Adrenal gland (tissue), 12 donors: ENCODE results near the gene DYNC1I1. TPM values are rescaled to one million over a fixed set of nuclear protein-coding genes. Genes with fewer than 3 reads are reported as not detected.

Experiments
- DNase-seq, 7 donors: peaks; one replicate each; pipeline ENCODE4 v3.0.0-alpha.2; 2019 to 2020
- H3K27ac ChIP-seq, 5 donors: fragments of 200-600 bp; sonication (generic) in 4 of 5; 1 replicate in 3 of 5; 2 replicates in 2 of 5; pipeline versions ENCODE4 v1.5.1 to v1.8.0; 2016 to 2020; ENCODE audit warnings: mild to moderate bottlenecking in 1 of 5
- H3K27me3 ChIP-seq: fragments of 200-600 bp; 2 replicates; pipeline ENCODE4 v1.8.0; 2021
- H3K36me3 ChIP-seq, 2 donors: fragments of 200-600 bp; replicated peaks in 1 of 2; 1 replicate in 1 of 2; 2 replicates in 1 of 2; pipeline versions ENCODE4 v1.5.1 to v1.8.0; 2018 to 2022
- H3K4me1 ChIP-seq, 2 donors: fragments of 200-600 bp; replicated peaks in 1 of 2; 1 replicate in 1 of 2; 2 replicates in 1 of 2; pipeline versions ENCODE4 v1.5.1 to v1.8.0; 2018 to 2021
- H3K4me3 ChIP-seq, 4 donors: fragments of 200-600 bp; sonication (generic) in 3 of 4; one replicate each; pipeline ENCODE4 v1.5.1; 2016 to 2018
- H3K9me3 ChIP-seq, 3 donors: fragments of 200-600 bp; sonication (generic) in 1 of 3; replicated peaks in 1 of 3; 1 replicate in 2 of 3; 2 replicates in 1 of 3; pipeline versions ENCODE4 v1.5.1 to v1.8.0; 2016 to 2021
- POLR2A ChIP-seq, 2 donors: fragments of 450-650 bp; IDR thresholded peaks; one replicate each; pipeline ENCODE4 v1.6.1; 2017; ENCODE audit warnings: antibody characterized with exemption in 2 of 2, mild to moderate bottlenecking in 2 of 2, moderate library complexity in 1 of 2
- WGBS, 4 donors: extraction: QIAGEN DNeasy Blood & Tissue Kit in 2 of 4; methylation state at CpG; one replicate each; pipeline versions ENCODE4 v1.1.5 to v1.1.7; 2013 to 2017; 5-methylcytosine and 5-hydroxymethylcytosine counted together
- intact Hi-C, 2 donors: fragments of 100-400 bp; cut with DNase I; formaldehyde crosslinking; loops; one replicate each; pipeline versions ENCODE4 v1.14.1 to v1.15.0; 2022 to 2023
- polyA plus RNA-seq, 3 donors: library from polyadenylated mRNA; stranded (reverse); fragments of 200-250 nt in 2 of 3; fragments of 350-450 nt in 1 of 3; fragmentation: Illumina TruSeq in 1 of 3; extraction: RNeasy Lipid Tissue Mini Kit (QIAGEN cat#74804) in 1 of 3; gene quantifications; one replicate each; pipeline ENCODE4 v1.2.3, GENCODE V29; 2013 to 2014
- total RNA-seq, 9 donors: library from RNA; depleted of rRNA in 4 of 9; stranded (reverse); fragments of >200 nt in 4 of 9; fragments of 120-200 nt in 1 of 9; fragmentation: NEBNext Ultra II Directional in 1 of 9; extraction: Animal tissue kit (Norgen Biotek cat#: 25700) in 1 of 9; gene quantifications; one replicate each; pipeline versions ENCODE4 v1.1.0 to v1.2.4, GENCODE V29; 2013 to 2023
- TF ChIP-seq, protein P1 (sequence below), 6 experiments: fragments of 450-650 bp in 4 of 6; fragments of 200-600 bp in 2 of 6; sonication (generic) in 1 of 6; IDR thresholded peaks; 1 replicate in 5 of 6; 2 replicates in 1 of 6; pipeline versions ENCODE4 v1.5.1 to v1.8.0; 2016 to 2021; ENCODE audit warnings: antibody characterized with exemption in 6 of 6, mild to moderate bottlenecking in 2 of 6, moderate library complexity in 1 of 6
- donor health status: healthy with polysubstance abuse.
- donor health status: Bipolar disorder and iron deficiency.
- donor health status: DM: yes; HTN: yes; CAD: no.
- donor health status: DM: no; HTN: no; CAD: no.
- donor health status: DM: no; HTN: no; CAD: no.
- donor health status: DM: yes; HTN: yes; CAD: no.

The DYNC1I1 gene
- total and polyA plus RNA-seq, 12 donors: 0.97 to 42.6 (median 8.2) TPM

DNA sequence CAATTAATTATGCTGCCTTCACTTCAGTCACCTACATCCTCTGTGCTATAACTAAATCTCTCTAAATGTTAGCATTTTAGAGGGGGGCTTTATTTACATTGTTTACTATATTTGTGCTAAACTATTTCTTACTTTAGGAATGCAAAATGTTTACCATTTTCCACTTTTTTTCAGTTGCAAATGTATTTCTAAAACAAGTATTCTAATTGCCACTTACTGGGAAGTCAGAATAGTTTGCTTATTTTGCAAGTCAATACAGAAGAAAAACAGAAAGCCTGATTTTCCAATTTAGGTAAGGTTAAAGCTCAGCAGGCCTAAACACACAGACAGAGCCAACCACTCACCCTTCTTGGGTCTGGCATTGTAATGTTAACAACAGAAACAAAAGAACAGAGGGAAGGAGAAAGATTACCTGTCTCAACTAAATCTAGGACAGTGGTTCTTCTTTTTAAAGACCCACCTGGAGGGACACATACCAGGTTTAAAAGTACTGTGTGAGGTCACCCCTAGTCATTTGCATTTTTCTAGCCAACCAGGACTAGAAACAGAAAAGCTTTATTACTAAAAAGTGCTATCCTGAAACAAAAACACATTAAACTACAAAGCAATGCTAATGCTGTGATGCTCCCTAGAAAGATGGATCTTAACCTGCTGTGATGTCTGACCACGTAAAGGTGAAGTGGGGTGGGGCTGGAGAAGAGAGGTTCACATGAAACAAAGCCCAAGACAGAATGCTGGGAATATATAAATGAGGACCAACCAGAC lies 371.3 kb downstream of the DYNC1I1 start:
- Histone ChIP-seq H3K9me3 (no peaks in the 10 kb centered on the region), H3K4me3 (no peak overlapping the region), H3K27me3 (no peaks in the 10 kb centered on the region), H3K4me1 (no peaks in the 10 kb centered on the region), H3K27ac (no peak overlapping the region), H3K36me3 (peaks cover 0 to 9% of the 10 kb centered on the region in 2 donors)
- no peak for TF ChIP-seq POLR2A (IDR thresholded peaks at IDR 0.05)
- TF ChIP-seq, protein P1, sequence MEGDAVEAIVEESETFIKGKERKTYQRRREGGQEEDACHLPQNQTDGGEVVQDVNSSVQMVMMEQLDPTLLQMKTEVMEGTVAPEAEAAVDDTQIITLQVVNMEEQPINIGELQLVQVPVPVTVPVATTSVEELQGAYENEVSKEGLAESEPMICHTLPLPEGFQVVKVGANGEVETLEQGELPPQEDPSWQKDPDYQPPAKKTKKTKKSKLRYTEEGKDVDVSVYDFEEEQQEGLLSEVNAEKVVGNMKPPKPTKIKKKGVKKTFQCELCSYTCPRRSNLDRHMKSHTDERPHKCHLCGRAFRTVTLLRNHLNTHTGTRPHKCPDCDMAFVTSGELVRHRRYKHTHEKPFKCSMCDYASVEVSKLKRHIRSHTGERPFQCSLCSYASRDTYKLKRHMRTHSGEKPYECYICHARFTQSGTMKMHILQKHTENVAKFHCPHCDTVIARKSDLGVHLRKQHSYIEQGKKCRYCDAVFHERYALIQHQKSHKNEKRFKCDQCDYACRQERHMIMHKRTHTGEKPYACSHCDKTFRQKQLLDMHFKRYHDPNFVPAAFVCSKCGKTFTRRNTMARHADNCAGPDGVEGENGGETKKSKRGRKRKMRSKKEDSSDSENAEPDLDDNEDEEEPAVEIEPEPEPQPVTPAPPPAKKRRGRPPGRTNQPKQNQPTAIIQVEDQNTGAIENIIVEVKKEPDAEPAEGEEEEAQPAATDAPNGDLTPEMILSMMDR (IDR thresholded peaks at IDR 0.05): no peak
- intact Hi-C loops: no loop called here
- DNase-seq: no peak
- 79 to 98% (median 92%) methylated on average over 1 of the region's 1 CpG for WGBS, 4 donors

DNA sequence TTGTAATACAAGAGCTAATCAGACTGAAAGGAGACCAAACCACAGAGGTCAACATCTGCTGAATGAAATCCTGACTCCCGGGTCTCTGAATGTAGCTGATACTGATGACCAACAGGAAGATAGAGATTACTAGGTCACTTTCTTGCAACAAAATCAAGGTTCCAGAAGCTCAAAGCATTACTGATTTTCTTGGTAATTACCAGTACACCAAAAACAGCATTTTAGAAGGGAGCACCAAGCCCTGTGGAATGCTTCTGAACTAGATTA lies 371.8 kb downstream of the DYNC1I1 start:
- Histone ChIP-seq H3K4me1 (no peaks in the 10 kb centered on the region), H3K4me3 (no peak overlapping the region), H3K9me3 (no peaks in the 10 kb centered on the region), H3K27me3 (no peaks in the 10 kb centered on the region), H3K36me3 (peaks cover 0 to 9% of the 10 kb centered on the region in 2 donors), H3K27ac (no peak overlapping the region)
- WGBS, 4 donors: 77 to 96% (median 84%) methylated on average over 1 of the region's 1 CpG
- no peak for DNase-seq
- no peak for TF ChIP-seq POLR2A (IDR thresholded peaks at IDR 0.05)
- TF ChIP-seq, protein P1 (IDR thresholded peaks at IDR 0.05): no peak
- intact Hi-C loops: no loop called here

Other genes starting within 250 kb of the DYNC1I1 start
- 100 to 1,000 TPM in 8 of 9 donors, 10 to 100 TPM in 1; 60.1 to 690 (median 417) TPM for gene PDK4, start 176.0 kb upstream of the DYNC1I1 start, total RNA-seq
- gene PDK4, start 176.0 kb upstream of the DYNC1I1 start, polyA plus RNA-seq: 100 to 1,000 TPM in 1 of 3 donors, 10 to 100 TPM in 2; 79.4 to 323 (median 82.0) TPM